Left lung (tissue), 10 donors: ENCODE data around the gene ATRNL1. TPM values are rescaled to one million over a fixed set of nuclear protein-coding genes. Genes with fewer than 3 reads are reported as not detected.

ENCODE experiments used
- ATAC-seq: fragments of 200-7000 bp; cut with Tn5 transposase; one replicate; pipeline ENCODE4 v1.9.1; 2020; ENCODE audit warnings: moderate library complexity
- DNase-seq, 4 donors: peaks; one replicate each; pipeline ENCODE4 v3.0.0-alpha.2; 2013 to 2020
- H3K27ac ChIP-seq, 2 donors: fragments of 200-600 bp; sonication (generic) in 1 of 2; one replicate each; pipeline versions ENCODE4 v1.5.0 to v1.8.0; 2020 to 2021
- H3K27me3 ChIP-seq, 2 donors: fragments of 200-600 bp; sonication (generic) in 1 of 2; one replicate each; pipeline versions ENCODE4 v1.5.0 to v1.8.0; 2020 to 2021
- H3K36me3 ChIP-seq, 2 donors: fragments of 200-600 bp; sonication (generic) in 1 of 2; one replicate each; pipeline versions ENCODE4 v1.5.0 to v1.8.0; 2020 to 2021
- H3K4me1 ChIP-seq, 2 donors: fragments of 200-600 bp; one replicate each; pipeline ENCODE4 v1.8.0; 2021
- H3K4me3 ChIP-seq, 2 donors: fragments of 200-600 bp; sonication (generic) in 1 of 2; one replicate each; pipeline versions ENCODE4 v1.5.0 to v1.8.0; 2020 to 2021; ENCODE audit warnings: mild to moderate bottlenecking in 1 of 2
- H3K9me3 ChIP-seq, 2 donors: fragments of 200-600 bp; sonication (generic) in 1 of 2; one replicate each; pipeline versions ENCODE4 v1.5.0 to v1.8.0; 2020 to 2021
- CTCF ChIP-seq, 2 donors: fragments of 200-600 bp; sonication (generic) in 1 of 2; IDR thresholded peaks; one replicate each; pipeline versions ENCODE4 v1.5.0 to v1.8.0; 2021; ENCODE audit warnings: antibody characterized with exemption in 2 of 2
- intact Hi-C, 2 donors: fragments of 100-400 bp; cut with DNase I; formaldehyde crosslinking; loops; one replicate each; pipeline versions ENCODE4 v1.11.2 to v1.14.2; 2022
- polyA plus RNA-seq, 6 donors: library from polyadenylated mRNA; unstranded; fragments of 120-200 nt; gene quantifications; one replicate each; pipeline ENCODE4 v1.2.1, GENCODE V29; 2013; ENCODE audit not compliant: insufficient read length in 6 of 6
- total RNA-seq, 2 donors: library from RNA; stranded (reverse); fragmentation: NEBNext Ultra II Directional; extraction: Animal tissue kit (Norgen Biotek cat#: 25700); gene quantifications; one replicate each; pipeline ENCODE4 v1.2.1, GENCODE V29; 2021
- donor health status: DM: no; HTN: yes; CAD: no.
- donor health status: DM: no; HTN: no; CAD: no.

Gene ATRNL1
- total and polyA plus RNA-seq, 8 donors: 0.26 to 6.7 (median 5.1) TPM

- no peak overlapping the region for H3K4me3 ChIP-seq
- ATAC-seq: no peak
- intact Hi-C loops: no loop called here
Measured at GRCh38 chr10:115992236-115992986, 899.2 kb downstream of the ATRNL1 start.

GRCh38 chr10:115996031-115996430, 902.9 kb downstream of the ATRNL1 start:
- no peak for ATAC-seq

More at GRCh38 chr10:115992236-115992986, 899.2 kb downstream of the ATRNL1 start:
- H3K27me3 ChIP-seq: no peaks in the 10 kb centered on the region
- H3K36me3 ChIP-seq: no peaks in the 10 kb centered on the region
- peaks cover 0 to 23% of the 10 kb centered on the region in 2 donors for H3K9me3 ChIP-seq
- no peaks in the 10 kb centered on the region for H3K4me1 ChIP-seq
- DNase-seq: no peak
- TF ChIP-seq CTCF (IDR thresholded peaks at IDR 0.05): no peak
- no peak overlapping the region for H3K27ac ChIP-seq

GRCh38 chr10:115998301-115998700, 905.1 kb downstream of the ATRNL1 start:
- ATAC-seq (no peak), DNase-seq (no peak)
- peaks cover 0 to 2% of the 10 kb centered on the region in 2 donors for H3K9me3 ChIP-seq
- H3K36me3 ChIP-seq: no peaks in the 10 kb centered on the region
- no peaks in the 10 kb centered on the region for H3K4me1 ChIP-seq
- intact Hi-C loops: no loop called here
- TF ChIP-seq CTCF (IDR thresholded peaks at IDR 0.05): no peak
- H3K27ac ChIP-seq: no peak overlapping the region
- no peaks in the 10 kb centered on the region for H3K27me3 ChIP-seq
- H3K4me3 ChIP-seq: no peak overlapping the region

More at GRCh38 chr10:115996031-115996430, 902.9 kb downstream of the ATRNL1 start:
- Histone ChIP-seq H3K36me3 (no peaks in the 10 kb centered on the region), H3K4me1 (no peaks in the 10 kb centered on the region), H3K27me3 (no peaks in the 10 kb centered on the region), H3K27ac (no peak overlapping the region), H3K9me3 (peaks cover 0 to 13% of the 10 kb centered on the region in 2 donors), H3K4me3 (no peak overlapping the region)
- DNase-seq: no peak
- intact Hi-C loops: no loop called here
- TF ChIP-seq CTCF (IDR thresholded peaks at IDR 0.05): no peak

Other genes with a start within 250 kb of the ATRNL1 start
- gene TRUB1, start 155.2 kb upstream of the ATRNL1 start, total RNA-seq: 10 to 100 TPM; 11.8 to 14.7 TPM
- 10 to 100 TPM; 26.6 to 31.5 (median 29.3) TPM for gene TRUB1, start 155.2 kb upstream of the ATRNL1 start, polyA plus RNA-seq